GM18526 (cell line): ENCODE data around the gene TUBG2.

Experiments
- POLR2A ChIP-seq: IDR thresholded peaks from 3 replicates; pipeline ENCODE4 v1.6.1; 2011; ENCODE audit not compliant: insufficient read length; ENCODE audit errors: extremely low read depth

Gene TUBG2

DNA sequence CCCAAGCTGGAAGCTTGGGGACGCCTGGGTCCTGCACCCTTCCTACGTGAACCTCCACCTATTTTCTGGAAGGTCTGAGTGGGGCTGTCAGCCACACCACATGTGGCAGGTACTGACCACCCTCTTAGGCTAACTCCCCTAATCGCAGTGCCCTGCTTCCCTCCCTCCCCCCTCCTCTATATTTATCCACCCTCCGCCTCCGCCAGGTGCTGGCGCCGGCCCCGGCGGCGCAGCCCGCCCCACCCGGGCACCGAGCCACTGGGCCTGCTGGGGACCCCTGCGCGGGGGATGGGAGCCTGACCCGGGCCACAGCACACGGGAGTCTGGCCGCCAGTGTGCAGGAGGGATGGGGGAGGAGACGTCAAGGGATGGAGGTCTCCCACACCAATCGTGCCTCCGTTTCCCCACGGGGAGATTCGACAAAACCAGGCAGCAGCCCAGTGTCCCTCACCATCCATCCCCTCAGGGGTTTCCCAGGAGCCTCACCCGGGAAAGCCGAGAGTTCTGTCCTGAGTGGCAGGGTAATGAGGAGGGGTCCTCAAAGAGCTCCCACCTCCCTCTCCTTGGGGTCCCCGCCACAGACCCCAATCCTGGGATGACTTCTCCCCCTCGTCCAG is 16.4 kb downstream of the TUBG2 start:
- TF ChIP-seq POLR2A, result no peak

DNA sequence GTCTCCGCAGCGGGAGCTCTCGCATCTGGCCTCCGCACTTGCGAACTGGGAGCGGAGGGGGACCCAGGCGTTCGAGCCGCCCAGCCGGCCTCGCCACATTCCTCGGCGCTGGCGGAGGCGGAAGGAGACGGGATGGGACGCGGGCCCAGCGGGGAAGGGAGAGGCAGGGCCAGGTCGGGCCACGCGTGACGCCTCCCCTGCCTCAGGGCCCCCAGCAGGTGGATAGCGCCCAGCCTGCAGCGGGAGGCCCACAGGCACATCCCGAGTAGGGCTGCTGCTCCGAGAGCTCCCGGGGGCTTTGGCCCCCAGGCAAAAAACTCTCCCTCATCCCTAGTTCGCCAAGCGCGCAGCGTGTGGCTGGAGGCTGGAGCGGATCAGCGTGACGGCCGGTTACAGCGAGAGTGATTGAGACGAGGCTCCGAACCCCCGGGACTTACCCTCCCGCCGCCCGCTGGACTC is 16.9 kb downstream of the TUBG2 start:
- no peak for TF ChIP-seq POLR2A

GRCh38 chr17:42676424-42677011 is 17.4 kb downstream of the TUBG2 start, which contains the start of gene PLEKHH3:
Gene PLEKHH3 (minus strand): TSS chr17:42676994. CDS start chr17:42676563, 431 bp downstream.
- peak; percentile 54 for TF ChIP-seq POLR2A

DNA sequence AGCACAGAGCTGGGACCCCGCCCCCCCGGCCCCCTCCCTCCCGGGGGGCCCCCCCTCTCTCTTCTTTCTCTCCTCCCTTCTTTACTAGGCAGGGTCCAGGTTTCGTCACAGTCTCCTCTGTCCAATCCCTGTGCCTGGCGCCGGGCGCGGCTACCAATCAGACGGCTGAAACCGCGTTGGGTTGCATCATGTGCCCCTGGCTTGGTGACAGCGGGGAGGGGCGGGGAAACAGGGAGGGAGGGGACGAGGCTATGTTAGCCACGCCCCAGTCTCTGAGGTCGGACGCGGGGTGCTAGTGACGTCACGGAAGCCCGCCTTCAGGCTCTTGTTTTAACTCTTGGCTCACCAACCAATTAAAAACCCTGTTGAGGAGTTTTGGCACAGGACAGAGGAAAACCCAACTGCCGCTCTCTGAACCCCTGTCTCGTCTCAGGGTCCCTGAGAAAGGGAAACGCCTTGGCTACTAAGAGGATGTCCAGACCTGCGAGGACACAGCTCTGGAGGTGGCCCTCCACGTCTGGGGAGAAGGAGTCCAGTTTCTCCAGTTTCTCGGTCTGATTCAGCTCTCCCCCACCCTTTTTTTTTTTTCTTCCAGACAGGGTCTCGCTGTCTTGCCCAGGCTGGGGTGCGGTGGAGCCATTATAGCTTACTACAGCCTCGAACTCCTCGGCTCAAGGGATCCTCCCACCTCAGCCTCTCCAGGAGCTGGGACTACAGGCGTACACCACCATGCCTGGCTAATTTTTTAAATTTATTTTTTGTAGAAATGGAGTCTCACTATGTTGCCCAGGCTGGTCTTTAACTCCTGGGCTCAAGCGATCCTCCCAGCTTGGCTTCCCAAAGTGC is 18.2 kb downstream of the TUBG2 start:
- TF ChIP-seq POLR2A, result peak; percentile 16

- peak; percentile 71 for TF ChIP-seq POLR2A
Measured at GRCh38 chr17:42677921-42678781, 19.1 kb downstream of the TUBG2 start.

DNA sequence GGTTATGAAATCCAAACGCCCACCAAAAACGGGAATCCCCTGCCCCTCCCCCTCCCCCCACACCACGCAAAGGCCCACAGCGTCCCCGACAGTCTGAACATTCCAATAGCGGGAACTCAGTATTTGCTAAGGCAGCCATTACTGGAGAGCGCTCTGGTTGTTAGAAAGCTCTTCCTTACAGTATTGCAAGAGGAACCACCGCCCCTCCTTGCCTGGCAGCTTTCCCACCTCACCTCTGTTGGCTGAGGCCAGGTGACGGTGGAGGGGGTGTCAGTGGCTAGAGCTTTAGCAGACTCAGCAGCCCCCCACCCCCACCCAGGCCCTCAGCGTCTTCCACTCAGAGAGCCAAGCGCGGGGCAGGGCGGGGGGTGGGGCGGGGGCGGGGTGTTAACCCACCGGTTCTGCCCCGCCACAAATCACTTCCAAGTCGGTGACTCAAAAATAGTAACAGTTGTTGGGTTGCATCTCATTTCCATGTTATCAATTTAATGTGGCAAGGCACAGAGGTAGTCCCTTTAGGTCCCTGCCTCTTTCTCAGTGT is 19.9 kb downstream of the TUBG2 start:
- TF ChIP-seq POLR2A, result peak; percentile 23

DNA sequence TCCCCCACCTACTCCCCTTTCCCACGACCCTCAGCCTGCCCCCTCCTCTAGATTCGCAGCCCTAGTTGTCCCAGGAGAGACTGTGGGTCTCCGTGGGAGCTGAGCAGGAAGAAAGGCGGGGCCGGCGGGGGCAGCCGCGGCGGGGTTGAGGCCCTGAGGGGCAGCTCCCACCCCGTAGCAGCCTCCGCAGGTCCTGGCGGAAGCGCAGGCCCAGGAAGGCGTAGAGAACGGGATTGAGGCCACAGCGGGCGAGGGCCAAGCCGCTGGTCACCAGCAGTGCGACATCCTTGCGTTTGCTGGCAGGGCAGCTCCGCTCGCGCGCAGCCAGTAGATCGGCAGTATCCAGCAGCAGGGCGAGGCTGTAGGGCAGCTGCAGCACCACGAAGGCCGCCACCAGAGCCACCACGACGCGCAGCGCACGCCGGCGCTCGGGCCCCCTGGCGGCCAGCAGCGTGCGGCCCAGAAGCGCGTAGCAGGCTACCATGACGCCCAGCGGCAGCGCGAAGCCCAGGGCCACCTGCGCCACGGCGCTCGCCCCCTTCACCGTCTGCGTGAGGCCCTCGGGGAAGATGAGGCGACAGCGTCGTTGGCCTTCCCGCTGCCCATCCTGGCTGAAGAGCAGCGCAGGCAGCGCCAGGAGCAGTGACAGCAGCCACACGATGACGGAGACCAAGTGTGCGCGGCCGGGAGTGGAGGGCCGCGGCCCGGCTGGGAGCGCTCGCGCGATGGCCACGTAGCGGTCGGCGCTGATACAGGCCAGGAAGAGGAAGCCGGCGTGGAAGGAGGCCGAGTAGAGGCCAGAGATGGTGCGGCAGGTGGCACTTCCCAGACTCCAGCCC is 20.6 kb downstream of the TUBG2 start:
- TF ChIP-seq POLR2A, result peak; percentile 26

DNA sequence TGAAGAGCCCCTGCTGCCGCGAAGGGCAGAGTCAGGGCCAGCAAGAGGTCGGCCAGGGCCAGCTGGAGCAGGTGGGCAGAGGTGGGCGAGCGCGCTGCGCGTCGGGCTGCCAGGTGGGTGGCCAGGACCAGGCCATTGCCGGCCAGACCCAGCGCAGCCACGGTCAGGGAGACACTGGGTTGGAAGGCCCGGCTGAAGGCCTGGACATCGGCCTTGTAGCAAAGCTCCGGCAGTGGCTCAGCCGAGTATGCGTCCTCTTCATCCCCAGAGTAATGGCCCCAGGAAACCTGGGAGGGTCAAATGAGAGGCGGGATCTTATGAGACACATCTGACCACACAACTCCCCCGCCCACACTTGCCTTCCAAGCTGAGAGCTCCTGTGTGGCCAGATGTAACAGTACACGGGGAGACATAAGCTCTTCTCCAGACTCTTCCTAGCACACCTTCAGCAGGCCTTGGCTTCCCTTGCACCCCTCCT is 21.3 kb downstream of the TUBG2 start:
- TF ChIP-seq POLR2A, result no peak

GRCh38 chr17:42681976-42682721 is 23.1 kb downstream of the TUBG2 start, which contains the start of gene CNTNAP1:
Gene CNTNAP1 (plus strand): TSS chr17:42682531. CDS start chr17:42682830, 299 bp downstream.
- peak; percentile 19 for TF ChIP-seq POLR2A

- no peak for TF ChIP-seq POLR2A
Measured at GRCh38 chr17:42682722-42683403, 23.8 kb downstream of the TUBG2 start.

- peak; percentile 44 for TF ChIP-seq POLR2A
Measured at GRCh38 chr17:42683407-42684034, 24.4 kb downstream of the TUBG2 start.

- no peak for TF ChIP-seq POLR2A
Measured at GRCh38 chr17:42684929-42685556, 26.0 kb downstream of the TUBG2 start.

DNA sequence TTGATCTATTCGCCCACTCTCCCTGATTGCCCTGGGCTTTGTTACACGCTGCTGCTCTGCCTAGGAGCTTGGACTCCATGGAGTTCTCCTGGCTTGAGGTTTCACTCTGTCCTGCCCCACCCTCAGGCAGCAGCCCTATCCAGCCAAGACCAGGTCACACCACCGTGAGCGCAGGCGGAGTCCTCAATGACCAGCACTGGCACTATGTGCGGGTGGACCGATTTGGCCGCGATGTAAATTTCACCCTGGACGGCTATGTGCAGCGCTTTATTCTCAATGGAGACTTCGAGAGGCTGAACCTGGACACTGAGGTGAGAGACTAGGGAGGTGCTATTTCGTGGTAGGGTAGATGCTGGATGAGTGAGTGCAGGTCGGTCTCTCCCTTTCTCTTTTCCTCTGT is 26.7 kb downstream of the TUBG2 start:
- TF ChIP-seq POLR2A, result no peak
